Measurements from ENCODE around the gene PTMS. TPM values are rescaled to one million over a fixed set of nuclear protein-coding genes. Genes with fewer than 3 reads are reported as not detected.

The PTMS gene
- total RNA-seq, 6 experiments from 2014 or later, result 113 to 484 (median 404) TPM

GRCh38 chr12:6750506-6750905 is 15.7 kb upstream of the PTMS start:
- Histone ChIP-seq H3K4me3 (no peak overlapping the region), H3K4me1 (peaks cover 0 to 21% (median 5%) of the 10 kb centered on the region in 4 donors), H3K27ac (no peak overlapping the region), H3K36me3 (peaks cover 0 to 52% (median 29%) of the 10 kb centered on the region in 4 donors), H3K27me3 (no peaks in the 10 kb centered on the region), H3K9me3 (no peaks in the 10 kb centered on the region)
- DNase-seq, result no peak
- intact Hi-C loops (cut with DNase I), result no loop called here
- no peak for TF ChIP-seq POLR2A (IDR thresholded peaks at IDR 0.05)
- TF ChIP-seq, protein P1, sequence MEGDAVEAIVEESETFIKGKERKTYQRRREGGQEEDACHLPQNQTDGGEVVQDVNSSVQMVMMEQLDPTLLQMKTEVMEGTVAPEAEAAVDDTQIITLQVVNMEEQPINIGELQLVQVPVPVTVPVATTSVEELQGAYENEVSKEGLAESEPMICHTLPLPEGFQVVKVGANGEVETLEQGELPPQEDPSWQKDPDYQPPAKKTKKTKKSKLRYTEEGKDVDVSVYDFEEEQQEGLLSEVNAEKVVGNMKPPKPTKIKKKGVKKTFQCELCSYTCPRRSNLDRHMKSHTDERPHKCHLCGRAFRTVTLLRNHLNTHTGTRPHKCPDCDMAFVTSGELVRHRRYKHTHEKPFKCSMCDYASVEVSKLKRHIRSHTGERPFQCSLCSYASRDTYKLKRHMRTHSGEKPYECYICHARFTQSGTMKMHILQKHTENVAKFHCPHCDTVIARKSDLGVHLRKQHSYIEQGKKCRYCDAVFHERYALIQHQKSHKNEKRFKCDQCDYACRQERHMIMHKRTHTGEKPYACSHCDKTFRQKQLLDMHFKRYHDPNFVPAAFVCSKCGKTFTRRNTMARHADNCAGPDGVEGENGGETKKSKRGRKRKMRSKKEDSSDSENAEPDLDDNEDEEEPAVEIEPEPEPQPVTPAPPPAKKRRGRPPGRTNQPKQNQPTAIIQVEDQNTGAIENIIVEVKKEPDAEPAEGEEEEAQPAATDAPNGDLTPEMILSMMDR (IDR thresholded peaks at IDR 0.05), result no peak
- ATAC-seq, result no peak
- 83% methylated on average over 4 of the region's 4 CpGs for WGBS (ENCODE audit: insufficient coverage, low coverage, low lambda C conversion rate, missing lambda C conversion rate)

DNA sequence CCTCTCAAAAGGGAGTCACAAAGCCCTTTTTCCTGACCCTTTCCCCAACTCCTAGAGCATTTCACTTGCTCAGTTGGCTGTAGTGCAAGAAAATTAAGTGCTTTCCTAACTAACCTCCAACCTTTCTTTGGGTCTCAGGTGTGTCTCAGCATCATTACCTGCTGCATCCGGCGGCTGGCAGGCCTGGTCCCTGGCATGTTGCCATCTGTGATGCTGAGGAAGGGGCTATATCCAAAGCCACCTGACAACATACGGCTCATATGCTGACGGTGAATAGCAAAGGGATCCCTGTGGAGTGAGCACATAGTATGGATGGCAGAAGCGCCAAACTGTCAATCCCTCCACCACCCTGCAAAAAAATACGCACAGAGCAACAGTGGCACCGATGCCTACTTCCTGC is 14.4 kb upstream of the PTMS start:
- ATAC-seq (no peak), DNase-seq (no peak)
- Histone ChIP-seq H3K4me1 (peaks cover 0 to 21% (median 5%) of the 10 kb centered on the region in 4 donors), H3K36me3 (peaks cover 0 to 52% (median 29%) of the 10 kb centered on the region in 4 donors), H3K4me3 (peak overlapping the region; percentile 85 to 98 (median 97)), H3K9me3 (no peaks in the 10 kb centered on the region), H3K27ac (peak overlapping the region in 2 of 3 donors; percentile 93 to 99), H3K27me3 (no peaks in the 10 kb centered on the region)
- no peak for TF ChIP-seq POLR2A (IDR thresholded peaks at IDR 0.05)
- TF ChIP-seq, protein P1 (IDR thresholded peaks at IDR 0.05), result no peak
- 77% methylated on average over 6 of the region's 7 CpGs for WGBS (ENCODE audit: insufficient coverage, low coverage, low lambda C conversion rate, missing lambda C conversion rate)
- intact Hi-C loops (cut with DNase I), result no loop called here

GRCh38 chr12:6752167-6752920 is 13.8 kb upstream of the PTMS start:
- Histone ChIP-seq H3K27me3 (no peaks in the 10 kb centered on the region), H3K4me1 (peaks cover 0 to 21% (median 5%) of the 10 kb centered on the region in 4 donors), H3K9me3 (no peaks in the 10 kb centered on the region), H3K36me3 (peaks cover 0 to 46% (median 27%) of the 10 kb centered on the region in 4 donors), H3K4me3 (peak overlapping the region; percentile 85 to 98 (median 97)), H3K27ac (peak overlapping the region; percentile 87 to 99 (median 93))
- DNase-seq (peak in 1 of 3 donors; percentile 61), ATAC-seq (peak; percentile 0 to 4 (median 2))
- no peak for TF ChIP-seq POLR2A (IDR thresholded peaks at IDR 0.05)
- TF ChIP-seq, protein P1 (IDR thresholded peaks at IDR 0.05), result peak in 3 of 4 donors; percentile 13 to 15 (median 14)
- WGBS (ENCODE audit: insufficient coverage, low coverage, low lambda C conversion rate, missing lambda C conversion rate), result 4% methylated on average over 17 of the region's 24 CpGs
- intact Hi-C loops (cut with DNase I), result no loop called here

GRCh38 chr12:6752921-6753771 is 13.0 kb upstream of the PTMS start, which contains the start of gene MLF2:
Gene MLF2 (minus strand): TSS chr12:6753141. CDS start chr12:6752334, 807 bp downstream.
- intact Hi-C loops (cut with DNase I), result no loop called here
- 0% methylated on average over 37 of the region's 62 CpGs for WGBS (ENCODE audit: insufficient coverage, low coverage, low lambda C conversion rate, missing lambda C conversion rate)

More at GRCh38 chr12:6752921-6753771, 13.0 kb upstream of the PTMS start, which contains the start of gene MLF2:
- ATAC-seq (peak; percentile 87 to 94 (median 88)), DNase-seq (peak; percentile 99)
- Histone ChIP-seq H3K36me3 (peaks cover 0 to 38% (median 23%) of the 10 kb centered on the region in 4 donors), H3K27ac (peak within 1 kb of the TSS; percentile 87 to 99 (median 93)), H3K4me1 (peaks cover 0 to 21% (median 5%) of the 10 kb centered on the region in 4 donors), H3K27me3 (no peaks in the 10 kb centered on the region), H3K4me3 (peak within 1 kb of the TSS; percentile 85 to 98 (median 97)), H3K9me3 (no peaks in the 10 kb centered on the region)
- TF ChIP-seq, protein P1 (IDR thresholded peaks at IDR 0.05), result peak in 3 of 4 donors; percentile 94 to 99 (median 98)
- TF ChIP-seq POLR2A (IDR thresholded peaks at IDR 0.05), result peak; percentile 95
